A673 (cell line): ENCODE measurements around the gene RABGAP1L. TPM values are rescaled to one million over a fixed set of nuclear protein-coding genes. Genes with fewer than 3 reads are reported as not detected.

Experiments used
- BruUV-seq: library from RNA; stranded (reverse); fragments of 400-500 nt; replicated peaks from 2 replicates; lab custom pipeline; 2021; lab: Mats Ljungman, UMichigan
- CTCF ChIA-PET: fragments of 300-600 bp; sonication (Branson Sonifier 250); formaldehyde crosslinking; loops from one replicate; lab custom pipeline; 2022; ENCODE audit warnings: antibody characterized with exemption; lab: Charles Lee
- POLR2A ChIA-PET: fragments of 300-600 bp; sonication (Branson Sonifier 250); formaldehyde crosslinking; loops from one replicate; lab custom pipeline; 2022; ENCODE audit warnings: antibody characterized with exemption; ENCODE audit not compliant: low non-redundant PET; lab: Charles Lee
- DNase-seq: peaks from one replicate; pipeline ENCODE4 v3.0.0-alpha.2; 2015; ENCODE audit warnings: low spot score
- H3K27ac ChIP-seq: fragments of 200-600 bp; sonication (generic); 2 replicates; pipeline ENCODE4 v1.5.1; 2016; ENCODE audit warnings: mixed run types, low read depth, mild to moderate bottlenecking, mixed read lengths, antibody characterized with exemption, low read length; ENCODE audit not compliant: poor library complexity, severe bottlenecking
- H3K27me3 ChIP-seq: fragments of 200-600 bp; sonication (generic); replicated peaks from 2 replicates; pipeline ENCODE4 v1.6.1; 2017; ENCODE audit warnings: mixed run types, low read depth, mild to moderate bottlenecking, mixed read lengths, antibody characterized with exemption, low read length; ENCODE audit not compliant: insufficient read depth, poor library complexity
- H3K36me3 ChIP-seq: fragments of 200-600 bp; sonication (generic); 2 replicates; pipeline ENCODE4 v1.6.1; 2016; ENCODE audit warnings: mixed run types, mild to moderate bottlenecking, mixed read lengths, antibody characterized with exemption, low read length; ENCODE audit not compliant: insufficient read depth, poor library complexity, severe bottlenecking
- H3K4me1 ChIP-seq: fragments of 200-600 bp; sonication (generic); 2 replicates; pipeline ENCODE4 v1.6.1; 2017; ENCODE audit warnings: mixed run types, mild to moderate bottlenecking, mixed read lengths, antibody characterized with exemption, low read length; ENCODE audit not compliant: insufficient read depth, poor library complexity, severe bottlenecking
- H3K4me3 ChIP-seq: fragments of 200-600 bp; sonication (generic); 2 replicates; pipeline ENCODE4 v1.5.1; 2016; ENCODE audit warnings: low read depth, mixed run types, mild to moderate bottlenecking, mixed read lengths, low read length; ENCODE audit not compliant: poor library complexity, severe bottlenecking
- H3K9me3 ChIP-seq: fragments of 200-600 bp; sonication (generic); 2 replicates; pipeline ENCODE4 v1.6.1; 2016; ENCODE audit warnings: mixed run types, low read depth, mild to moderate bottlenecking, mixed read lengths, antibody characterized with exemption, low read length; ENCODE audit not compliant: poor library complexity, severe bottlenecking
- CTCF ChIP-seq: fragments of 300-800, 200-600 bp; sonication (generic); conservative IDR thresholded peaks from 2 replicates; pipeline ENCODE4 v1.5.1; 2017; ENCODE audit warnings: low read depth, mild to moderate bottlenecking, antibody characterized with exemption, low read length, moderate library complexity, mixed read lengths
- EZH2 ChIP-seq: fragments of 200-600 bp; sonication (generic); IDR thresholded peaks from 2 replicates; pipeline ENCODE4 v1.6.1; 2017; ENCODE audit warnings: borderline replicate concordance, low read depth, mild to moderate bottlenecking, mixed read lengths, antibody characterized with exemption, low read length; ENCODE audit not compliant: poor library complexity, severe bottlenecking
- intact Hi-C: fragments of 100-400 bp; cut with micrococcal nuclease; formaldehyde crosslinking; loops from one replicate; pipeline ENCODE4 v1.10.0; 2022; ENCODE audit not compliant: unreplicated experiment
- total RNA-seq: library from RNA; stranded (reverse); gene quantifications from 2 replicates; pipeline ENCODE4 v1.2.3, GENCODE V29; 2021

RABGAP1L gene
- total RNA-seq, 1 experiment from 2014 or later, result 19.3 TPM

GRCh38 chr1:174344162-174344561, 184.8 kb downstream of the RABGAP1L start:
- H3K4me3 ChIP-seq, result no peak overlapping the region
- no peaks in the 10 kb centered on the region for H3K9me3 ChIP-seq
- no peak overlapping the region for H3K27ac ChIP-seq
- CTCF ChIA-PET, result no interaction called here
- no peak for DNase-seq
- no peaks in the 10 kb centered on the region for H3K4me1 ChIP-seq
- BruUV-seq, result no TSS peak
- POLR2A ChIA-PET, result no interaction called here
- TF ChIP-seq CTCF, result no peak
- TF ChIP-seq EZH2, result no peak
- H3K27me3 ChIP-seq, result no peaks in the 10 kb centered on the region
- intact Hi-C loops, result no loop called here
- H3K36me3 ChIP-seq, result no peaks in the 10 kb centered on the region

DNA sequence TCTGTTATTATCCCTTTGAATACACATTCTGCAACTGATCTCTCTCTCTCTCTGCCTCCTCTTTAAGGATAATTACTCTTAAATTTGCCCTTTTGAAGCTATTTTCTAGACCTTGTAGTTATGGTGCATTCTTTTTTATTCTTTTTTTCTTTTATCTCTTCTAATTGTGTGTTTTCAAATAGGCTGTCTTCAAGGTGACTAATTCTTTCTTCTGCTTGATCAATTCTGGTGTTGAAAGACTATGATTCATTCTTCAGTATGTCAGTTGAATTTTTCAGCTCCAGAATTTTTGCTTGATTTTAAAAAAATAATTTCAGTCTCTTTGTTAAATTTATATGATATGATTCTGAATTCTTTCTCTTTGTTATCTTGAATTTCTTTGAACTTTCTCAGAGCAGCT, 192.8 kb downstream of the RABGAP1L start:
- TF ChIP-seq CTCF (no peak), EZH2 (no peak)
- Histone ChIP-seq H3K4me3 (no peak overlapping the region), H3K36me3 (no peaks in the 10 kb centered on the region), H3K9me3 (no peaks in the 10 kb centered on the region), H3K27me3 (no peaks in the 10 kb centered on the region), H3K4me1 (no peaks in the 10 kb centered on the region), H3K27ac (no peak overlapping the region)
- intact Hi-C loops, result no loop called here
- DNase-seq, result no peak
- no TSS peak for BruUV-seq
- ChIA-PET POLR2A (no interaction called here), CTCF (no interaction called here)

DNA sequence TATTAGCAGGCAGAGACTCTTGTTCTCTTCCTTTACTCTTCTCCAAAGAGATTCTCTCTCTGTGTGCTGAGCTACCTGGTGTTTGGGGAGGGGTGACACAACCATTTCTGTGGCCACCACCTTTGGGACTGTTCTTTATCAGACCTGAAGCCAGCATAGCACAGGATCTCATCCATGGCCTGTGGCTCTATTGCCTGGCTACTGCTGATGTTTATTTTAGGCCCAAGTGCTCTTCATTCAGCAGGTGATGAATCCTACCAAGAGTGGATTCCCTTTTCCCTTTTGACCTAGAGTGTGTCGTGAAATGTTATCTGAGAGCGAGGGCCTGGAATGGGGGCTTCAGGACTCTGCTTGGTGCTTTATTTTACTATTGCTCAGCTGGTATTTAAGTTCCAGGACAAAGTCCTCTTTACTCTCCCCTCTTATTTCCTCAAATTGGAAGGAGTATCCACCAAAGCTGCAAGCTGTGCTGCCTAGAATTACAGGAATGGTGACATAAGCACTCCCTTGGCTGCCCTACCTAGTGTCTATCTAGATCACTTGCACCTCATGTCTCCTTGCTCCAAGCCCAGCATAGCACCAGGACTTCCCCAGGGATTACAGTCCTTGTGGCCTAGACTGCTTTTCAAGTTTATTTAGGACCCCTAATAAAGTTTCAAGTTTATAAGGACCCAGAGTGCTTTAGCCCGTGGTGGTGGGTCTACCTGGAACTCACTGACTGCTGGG, 193.7 kb downstream of the RABGAP1L start:
- H3K36me3 ChIP-seq, result no peaks in the 10 kb centered on the region
- no peak for TF ChIP-seq CTCF
- TF ChIP-seq EZH2, result no peak
- ChIA-PET CTCF (no interaction called here), POLR2A (no interaction called here)
- no peaks in the 10 kb centered on the region for H3K27me3 ChIP-seq
- H3K4me3 ChIP-seq, result no peak overlapping the region
- no peaks in the 10 kb centered on the region for H3K4me1 ChIP-seq
- H3K27ac ChIP-seq, result no peak overlapping the region
- no peak for DNase-seq
- intact Hi-C loops, result no loop called here
- no TSS peak for BruUV-seq
- H3K9me3 ChIP-seq, result no peaks in the 10 kb centered on the region
